ENCODE data around the gene ZSWIM8. TPM values are rescaled to one million over a fixed set of nuclear protein-coding genes. Genes with fewer than 3 reads are reported as not detected.
A peak's percentile ranks its signal among the peaks of the same experiment; 100 is the strongest.
"Not testable (repeated sequence)": the region's sequence is repeated elsewhere in the genome, so short reads cannot be mapped to it uniquely, and the experiment has no call there.

Gene ZSWIM8, protein sequence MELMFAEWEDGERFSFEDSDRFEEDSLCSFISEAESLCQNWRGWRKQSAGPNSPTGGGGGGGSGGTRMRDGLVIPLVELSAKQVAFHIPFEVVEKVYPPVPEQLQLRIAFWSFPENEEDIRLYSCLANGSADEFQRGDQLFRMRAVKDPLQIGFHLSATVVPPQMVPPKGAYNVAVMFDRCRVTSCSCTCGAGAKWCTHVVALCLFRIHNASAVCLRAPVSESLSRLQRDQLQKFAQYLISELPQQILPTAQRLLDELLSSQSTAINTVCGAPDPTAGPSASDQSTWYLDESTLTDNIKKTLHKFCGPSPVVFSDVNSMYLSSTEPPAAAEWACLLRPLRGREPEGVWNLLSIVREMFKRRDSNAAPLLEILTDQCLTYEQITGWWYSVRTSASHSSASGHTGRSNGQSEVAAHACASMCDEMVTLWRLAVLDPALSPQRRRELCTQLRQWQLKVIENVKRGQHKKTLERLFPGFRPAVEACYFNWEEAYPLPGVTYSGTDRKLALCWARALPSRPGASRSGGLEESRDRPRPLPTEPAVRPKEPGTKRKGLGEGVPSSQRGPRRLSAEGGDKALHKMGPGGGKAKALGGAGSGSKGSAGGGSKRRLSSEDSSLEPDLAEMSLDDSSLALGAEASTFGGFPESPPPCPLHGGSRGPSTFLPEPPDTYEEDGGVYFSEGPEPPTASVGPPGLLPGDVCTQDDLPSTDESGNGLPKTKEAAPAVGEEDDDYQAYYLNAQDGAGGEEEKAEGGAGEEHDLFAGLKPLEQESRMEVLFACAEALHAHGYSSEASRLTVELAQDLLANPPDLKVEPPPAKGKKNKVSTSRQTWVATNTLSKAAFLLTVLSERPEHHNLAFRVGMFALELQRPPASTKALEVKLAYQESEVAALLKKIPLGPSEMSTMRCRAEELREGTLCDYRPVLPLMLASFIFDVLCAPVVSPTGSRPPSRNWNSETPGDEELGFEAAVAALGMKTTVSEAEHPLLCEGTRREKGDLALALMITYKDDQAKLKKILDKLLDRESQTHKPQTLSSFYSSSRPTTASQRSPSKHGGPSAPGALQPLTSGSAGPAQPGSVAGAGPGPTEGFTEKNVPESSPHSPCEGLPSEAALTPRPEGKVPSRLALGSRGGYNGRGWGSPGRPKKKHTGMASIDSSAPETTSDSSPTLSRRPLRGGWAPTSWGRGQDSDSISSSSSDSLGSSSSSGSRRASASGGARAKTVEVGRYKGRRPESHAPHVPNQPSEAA (N-terminal part only)
- 100 to 1,000 TPM in 3 of 4 donors, 10 to 100 TPM in 1; 44.5 to 465 (median 170) TPM for polyA plus RNA-seq
- long read RNA-seq, donor 1, transcript ZSWIM8-209 (2 exons, 466 nt), result major isoform, 9 of 38 reads
- long read RNA-seq, donor 1, partial matches to known transcripts, result 27 of 38 reads
- long read RNA-seq, donor 1, other reads (novel, unspliced or antisense), result 0 of 38 reads
- long read RNA-seq, donor 2, partial matches to known transcripts, result 0 of 2 reads
- long read RNA-seq, donor 2, other reads (novel, unspliced or antisense), result 0 of 2 reads
- long read RNA-seq, donor 3, transcript ZSWIM8-209 (2 exons, 466 nt), result major isoform, 13 of 31 reads
- long read RNA-seq, donor 3, partial matches to known transcripts, result 16 of 31 reads
- long read RNA-seq, donor 3, other reads (novel, unspliced or antisense), result 0 of 31 reads
- long read RNA-seq, donor 4, result 0 reads
- long read RNA-seq, donor 5, partial matches to known transcripts, result 0 of 5 reads
- long read RNA-seq, donor 5, other reads (novel, unspliced or antisense), result 0 of 5 reads
- long read RNA-seq, donor 6, transcript ZSWIM8-209 (2 exons, 466 nt), result major isoform, 9 of 15 reads
- long read RNA-seq, donor 6, partial matches to known transcripts, result 5 of 15 reads
- long read RNA-seq, donor 6, other reads (novel, unspliced or antisense), result 0 of 15 reads
- long read RNA-seq, donor 7, result 0 reads
- long read RNA-seq, donor 8, result 0 reads
- long read RNA-seq, donor 9, transcript ZSWIM8-209 (2 exons, 466 nt), result major isoform, 6 of 8 reads
- long read RNA-seq, donor 9, partial matches to known transcripts, result 0 of 8 reads
- long read RNA-seq, donor 9, other reads (novel, unspliced or antisense), result 0 of 8 reads
- long read RNA-seq, donor 10, transcript ZSWIM8-209 (2 exons, 466 nt), result major isoform, 10 of 12 reads
- long read RNA-seq, donor 10, partial matches to known transcripts, result 0 of 12 reads
- long read RNA-seq, donor 10, other reads (novel, unspliced or antisense), result 0 of 12 reads

DNA sequence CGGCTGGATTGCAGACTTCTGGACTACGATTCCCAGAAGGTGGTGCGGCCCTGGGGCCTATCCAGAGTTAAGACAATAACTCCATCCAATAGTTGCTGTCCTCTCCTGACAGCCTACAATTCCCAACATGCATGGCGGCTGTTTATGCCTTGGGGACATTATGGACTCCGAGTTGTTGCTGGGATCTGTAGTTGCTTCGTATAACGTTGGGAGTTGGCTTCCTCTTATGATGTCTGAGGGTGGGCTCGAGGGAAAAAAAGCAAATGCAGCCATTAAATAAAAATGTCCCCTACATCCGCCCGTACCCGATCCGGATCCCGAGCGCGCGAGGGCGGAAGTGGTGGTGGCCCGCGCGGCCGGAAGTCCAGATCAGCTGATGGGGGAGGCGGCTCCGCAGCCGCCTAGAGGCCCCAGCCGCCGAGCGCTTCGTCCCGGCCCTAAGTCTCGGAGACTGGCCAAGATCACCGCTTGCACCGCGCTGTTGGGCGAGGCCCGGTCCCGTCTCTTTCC is at the start of gene ZSWIM8:
ZSWIM8 (plus strand) TSS at position 396 of the 510 bp plus-strand sequence. CDS start 273 bp downstream, outside the sequence.
- FAIRE-seq (peak; percentile 84), DNase-seq (peak; percentile 95 to 97)
- Histone ChIP-seq H3K36me3 (ENCODE audit: control insufficient read depth in 3 of 3, insufficient read depth in 2 of 3, low read depth in 1 of 3, low read length in 3 of 3) (peaks cover 3 to 31% (median 11%) of the 10 kb centered on the region in 3 donors), H3K4me3 (ENCODE audit: low read depth in 1 of 3, low read length in 3 of 3) (peak within 1 kb of the TSS; percentile 81 to 90 (median 87)), H3K9me3 (ENCODE audit: control insufficient read depth in 2 of 2, insufficient read depth in 1 of 2, low read depth in 1 of 2, low read length in 1 of 2) (no peaks in the 10 kb centered on the region), H3K4me1 (ENCODE audit: control insufficient read depth in 3 of 3, insufficient read depth in 2 of 3, low read depth in 1 of 3, low read length in 2 of 3) (peaks cover 2 to 30% (median 21%) of the 10 kb centered on the region in 3 donors), H3K27me3 (ENCODE audit: control insufficient read depth in 3 of 3, insufficient read depth in 3 of 3, low read length in 3 of 3) (no peaks in the 10 kb centered on the region), H3K27ac (ENCODE audit: low read depth in 1 of 3, low read length in 2 of 3) (peak within 1 kb of the TSS; percentile 86 to 89 (median 87))
- 0 to 1% (median 0%) methylated on average over 35 to 36 of the region's 36 CpGs for WGBS, 3 donors

- not testable (repeated sequence) for H3K9me3 ChIP-seq (ENCODE audit: control insufficient read depth in 2 of 2, insufficient read depth in 1 of 2, low read depth in 1 of 2, low read length in 1 of 2); H3K27ac ChIP-seq (ENCODE audit: low read depth in 1 of 3, low read length in 2 of 3); H3K4me1 ChIP-seq (ENCODE audit: control insufficient read depth in 3 of 3, insufficient read depth in 2 of 3, low read depth in 1 of 3, low read length in 2 of 3); FAIRE-seq; H3K4me3 ChIP-seq (ENCODE audit: low read depth in 1 of 3, low read length in 3 of 3); DNase-seq; H3K27me3 ChIP-seq (ENCODE audit: control insufficient read depth in 3 of 3, insufficient read depth in 3 of 3, low read length in 3 of 3)
- 95 to 98% (median 96%) methylated on average over 17 to 18 of the region's 18 CpGs for WGBS, 3 donors
- peaks cover 0 to 38% (median 0%) of the 10 kb centered on the region in 3 donors for H3K36me3 ChIP-seq (ENCODE audit: control insufficient read depth in 3 of 3, insufficient read depth in 2 of 3, low read depth in 1 of 3, low read length in 3 of 3)
Measured at GRCh38 chr10:73740501-73741254, 44.7 kb upstream of the ZSWIM8 start.

GRCh38 chr10:73742454-73742734 is 43.0 kb upstream of the ZSWIM8 start:
- DNase-seq (no peak), FAIRE-seq (no peak)
- Histone ChIP-seq H3K36me3 (ENCODE audit: control insufficient read depth in 3 of 3, insufficient read depth in 2 of 3, low read depth in 1 of 3, low read length in 3 of 3) (peaks cover 0 to 41% (median 6%) of the 10 kb centered on the region in 3 donors), H3K4me1 (ENCODE audit: control insufficient read depth in 3 of 3, insufficient read depth in 2 of 3, low read depth in 1 of 3, low read length in 2 of 3) (peaks cover 3 to 8% (median 4%) of the 10 kb centered on the region in 3 donors), H3K4me3 (ENCODE audit: low read depth in 1 of 3, low read length in 3 of 3) (no peak overlapping the region), H3K27me3 (ENCODE audit: control insufficient read depth in 3 of 3, insufficient read depth in 3 of 3, low read length in 3 of 3) (no peaks in the 10 kb centered on the region), H3K27ac (ENCODE audit: low read depth in 1 of 3, low read length in 2 of 3) (no peak overlapping the region), H3K9me3 (ENCODE audit: control insufficient read depth in 2 of 2, insufficient read depth in 1 of 2, low read depth in 1 of 2, low read length in 1 of 2) (no peaks in the 10 kb centered on the region)
- WGBS, 3 donors, result 89 to 99% (median 94%) methylated on average over 5 of the region's 5 CpGs

- FAIRE-seq, result no peak
- no peaks in the 10 kb centered on the region for H3K9me3 ChIP-seq (ENCODE audit: control insufficient read depth in 2 of 2, insufficient read depth in 1 of 2, low read depth in 1 of 2, low read length in 1 of 2)
- 36 to 38% (median 38%) methylated on average over 6 of the region's 6 CpGs for WGBS, 3 donors
- peaks cover 3 to 8% (median 4%) of the 10 kb centered on the region in 3 donors for H3K4me1 ChIP-seq (ENCODE audit: control insufficient read depth in 3 of 3, insufficient read depth in 2 of 3, low read depth in 1 of 3, low read length in 2 of 3)
- peak overlapping the region; percentile 73 to 85 (median 73) for H3K4me3 ChIP-seq (ENCODE audit: low read depth in 1 of 3, low read length in 3 of 3)
- H3K36me3 ChIP-seq (ENCODE audit: control insufficient read depth in 3 of 3, insufficient read depth in 2 of 3, low read depth in 1 of 3, low read length in 3 of 3), result peaks cover 0 to 45% (median 8%) of the 10 kb centered on the region in 3 donors
- peak overlapping the region; percentile 76 to 100 (median 88) for H3K27ac ChIP-seq (ENCODE audit: low read depth in 1 of 3, low read length in 2 of 3)
- peak in 1 of 2 donors; percentile 15 for DNase-seq
- no peaks in the 10 kb centered on the region for H3K27me3 ChIP-seq (ENCODE audit: control insufficient read depth in 3 of 3, insufficient read depth in 3 of 3, low read length in 3 of 3)
Measured at GRCh38 chr10:73743327-73743904, 42.0 kb upstream of the ZSWIM8 start.

DNA sequence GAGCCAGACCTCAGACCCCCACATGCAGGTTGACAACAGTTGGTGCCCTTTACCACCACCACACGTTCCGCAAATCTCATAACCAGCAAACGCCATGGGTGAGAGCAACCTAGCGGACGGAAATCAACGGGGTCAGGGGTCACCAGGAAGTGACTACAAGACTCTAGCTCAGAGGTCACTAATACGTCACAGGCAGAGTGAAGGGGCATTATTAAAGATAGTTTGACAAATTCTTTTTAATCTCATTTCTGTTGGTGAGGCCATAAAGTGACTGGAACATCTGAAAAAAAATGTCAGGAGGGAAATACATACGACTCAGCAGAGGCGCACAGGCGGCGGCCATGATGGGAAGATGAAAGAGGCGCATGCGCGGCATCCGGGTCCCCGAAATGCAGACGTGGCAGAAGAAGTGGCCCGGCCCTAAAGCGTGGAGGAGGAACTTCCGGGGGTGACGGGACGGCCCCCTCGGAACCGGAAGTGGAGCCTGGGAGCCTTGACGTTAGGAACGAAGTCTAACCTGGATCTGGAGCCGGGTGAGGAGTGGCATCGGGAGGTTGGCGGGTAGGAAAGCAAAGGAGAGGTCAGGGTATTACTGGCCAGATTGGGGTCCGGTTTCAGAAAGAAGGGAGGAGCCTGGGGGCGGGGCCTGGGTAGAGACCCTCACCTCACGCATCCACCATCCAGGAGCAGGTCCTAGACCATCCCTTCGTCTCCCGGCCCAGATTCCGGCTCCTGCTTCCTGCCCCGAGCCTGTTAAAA is 41.3 kb upstream of the ZSWIM8 start, which contains the start of gene SEC24C:
SEC24C (plus strand) TSS at position 468 of the 759 bp plus-strand sequence. CDS start 2,461 bp downstream, outside the sequence.
- peak within 1 kb of the TSS; percentile 76 to 100 (median 88) for H3K27ac ChIP-seq (ENCODE audit: low read depth in 1 of 3, low read length in 2 of 3)
- 0% methylated on average over 34 to 36 of the region's 36 CpGs for WGBS, 3 donors

DNA sequence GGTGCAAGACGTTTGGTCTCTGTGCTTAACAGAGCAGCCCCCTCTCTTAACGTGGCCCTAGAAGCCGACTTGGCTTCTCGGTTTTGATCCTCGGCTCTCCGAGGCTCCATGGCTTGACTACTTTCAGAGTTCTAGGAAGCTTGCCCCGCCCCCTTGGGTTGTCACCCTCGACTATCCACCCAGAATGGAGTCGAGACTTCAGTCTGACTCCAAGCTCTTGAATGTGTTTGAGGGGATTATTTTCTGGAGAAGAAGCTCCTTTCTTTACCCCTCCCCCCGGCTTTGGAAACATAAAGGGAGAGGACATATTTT is 40.8 kb upstream of the ZSWIM8 start:
- Histone ChIP-seq H3K27ac (ENCODE audit: low read depth in 1 of 3, low read length in 2 of 3) (peak overlapping the region; percentile 76 to 100 (median 88)), H3K9me3 (ENCODE audit: control insufficient read depth in 2 of 2, insufficient read depth in 1 of 2, low read depth in 1 of 2, low read length in 1 of 2) (no peaks in the 10 kb centered on the region), H3K4me3 (ENCODE audit: low read depth in 1 of 3, low read length in 3 of 3) (peak overlapping the region; percentile 64 to 85 (median 73)), H3K4me1 (ENCODE audit: control insufficient read depth in 3 of 3, insufficient read depth in 2 of 3, low read depth in 1 of 3, low read length in 2 of 3) (peaks cover 3 to 8% (median 4%) of the 10 kb centered on the region in 3 donors), H3K27me3 (ENCODE audit: control insufficient read depth in 3 of 3, insufficient read depth in 3 of 3, low read length in 3 of 3) (no peaks in the 10 kb centered on the region), H3K36me3 (ENCODE audit: control insufficient read depth in 3 of 3, insufficient read depth in 2 of 3, low read depth in 1 of 3, low read length in 3 of 3) (peaks cover 0 to 50% (median 11%) of the 10 kb centered on the region in 3 donors)
- FAIRE-seq (no peak), DNase-seq (peak in 1 of 2 donors; percentile 74)
- 0 to 1% (median 0%) methylated on average over 10 of the region's 10 CpGs for WGBS, 3 donors

More for the DNA sequence above, 41.3 kb upstream of the ZSWIM8 start, which contains the start of gene SEC24C:
- H3K9me3 ChIP-seq (ENCODE audit: control insufficient read depth in 2 of 2, insufficient read depth in 1 of 2, low read depth in 1 of 2, low read length in 1 of 2), result no peaks in the 10 kb centered on the region
- peak; percentile 99 for DNase-seq
- peak within 1 kb of the TSS; percentile 73 to 85 (median 73) for H3K4me3 ChIP-seq (ENCODE audit: low read depth in 1 of 3, low read length in 3 of 3)
- H3K27me3 ChIP-seq (ENCODE audit: control insufficient read depth in 3 of 3, insufficient read depth in 3 of 3, low read length in 3 of 3), result no peaks in the 10 kb centered on the region
- H3K36me3 ChIP-seq (ENCODE audit: control insufficient read depth in 3 of 3, insufficient read depth in 2 of 3, low read depth in 1 of 3, low read length in 3 of 3), result peaks cover 0 to 49% (median 10%) of the 10 kb centered on the region in 3 donors
- peaks cover 3 to 8% (median 4%) of the 10 kb centered on the region in 3 donors for H3K4me1 ChIP-seq (ENCODE audit: control insufficient read depth in 3 of 3, insufficient read depth in 2 of 3, low read depth in 1 of 3, low read length in 2 of 3)
- FAIRE-seq, result no peak

Data from small intestine (tissue), 16 donors.